A673 (cell line): Measurements from ENCODE around the gene SRCIN1. TPM values are rescaled to one million over a fixed set of nuclear protein-coding genes. Genes with fewer than 3 reads are reported as not detected.

Experiments used
- BruUV-seq: library from RNA; stranded (reverse); fragments of 400-500 nt; replicated peaks from 2 replicates; lab custom pipeline; 2021; lab: Mats Ljungman, UMichigan
- CTCF ChIA-PET: fragments of 300-600 bp; sonication (Branson Sonifier 250); formaldehyde crosslinking; loops from one replicate; lab custom pipeline; 2022; ENCODE audit warnings: antibody characterized with exemption; lab: Charles Lee
- POLR2A ChIA-PET: fragments of 300-600 bp; sonication (Branson Sonifier 250); formaldehyde crosslinking; loops from one replicate; lab custom pipeline; 2022; ENCODE audit warnings: antibody characterized with exemption; ENCODE audit not compliant: low non-redundant PET; lab: Charles Lee
- DNase-seq: peaks from one replicate; pipeline ENCODE4 v3.0.0-alpha.2; 2015; ENCODE audit warnings: low spot score
- H3K27ac ChIP-seq: fragments of 200-600 bp; sonication (generic); 2 replicates; pipeline ENCODE4 v1.5.1; 2016; ENCODE audit warnings: mixed run types, low read depth, mild to moderate bottlenecking, mixed read lengths, antibody characterized with exemption, low read length; ENCODE audit not compliant: poor library complexity, severe bottlenecking
- H3K27me3 ChIP-seq: fragments of 200-600 bp; sonication (generic); replicated peaks from 2 replicates; pipeline ENCODE4 v1.6.1; 2017; ENCODE audit warnings: mixed run types, low read depth, mild to moderate bottlenecking, mixed read lengths, antibody characterized with exemption, low read length; ENCODE audit not compliant: insufficient read depth, poor library complexity
- H3K36me3 ChIP-seq: fragments of 200-600 bp; sonication (generic); 2 replicates; pipeline ENCODE4 v1.6.1; 2016; ENCODE audit warnings: mixed run types, mild to moderate bottlenecking, mixed read lengths, antibody characterized with exemption, low read length; ENCODE audit not compliant: insufficient read depth, poor library complexity, severe bottlenecking
- H3K4me1 ChIP-seq: fragments of 200-600 bp; sonication (generic); 2 replicates; pipeline ENCODE4 v1.6.1; 2017; ENCODE audit warnings: mixed run types, mild to moderate bottlenecking, mixed read lengths, antibody characterized with exemption, low read length; ENCODE audit not compliant: insufficient read depth, poor library complexity, severe bottlenecking
- H3K4me3 ChIP-seq: fragments of 200-600 bp; sonication (generic); 2 replicates; pipeline ENCODE4 v1.5.1; 2016; ENCODE audit warnings: low read depth, mixed run types, mild to moderate bottlenecking, mixed read lengths, low read length; ENCODE audit not compliant: poor library complexity, severe bottlenecking
- H3K9me3 ChIP-seq: fragments of 200-600 bp; sonication (generic); 2 replicates; pipeline ENCODE4 v1.6.1; 2016; ENCODE audit warnings: mixed run types, low read depth, mild to moderate bottlenecking, mixed read lengths, antibody characterized with exemption, low read length; ENCODE audit not compliant: poor library complexity, severe bottlenecking
- CTCF ChIP-seq: fragments of 300-800, 200-600 bp; sonication (generic); conservative IDR thresholded peaks from 2 replicates; pipeline ENCODE4 v1.5.1; 2017; ENCODE audit warnings: low read depth, mild to moderate bottlenecking, antibody characterized with exemption, low read length, moderate library complexity, mixed read lengths
- EZH2 ChIP-seq: fragments of 200-600 bp; sonication (generic); IDR thresholded peaks from 2 replicates; pipeline ENCODE4 v1.6.1; 2017; ENCODE audit warnings: borderline replicate concordance, low read depth, mild to moderate bottlenecking, mixed read lengths, antibody characterized with exemption, low read length; ENCODE audit not compliant: poor library complexity, severe bottlenecking
- intact Hi-C: fragments of 100-400 bp; cut with micrococcal nuclease; formaldehyde crosslinking; loops from one replicate; pipeline ENCODE4 v1.10.0; 2022; ENCODE audit not compliant: unreplicated experiment
- total RNA-seq: library from RNA; stranded (reverse); gene quantifications from 2 replicates; pipeline ENCODE4 v1.2.3, GENCODE V29; 2021

Gene SRCIN1
- total RNA-seq, 1 experiment from 2014 or later = 1.6 TPM

- H3K36me3 ChIP-seq = no peaks in the 10 kb centered on the region
- BruUV-seq = no TSS peak
- no peaks in the 10 kb centered on the region for H3K9me3 ChIP-seq
- H3K27me3 ChIP-seq = no peaks in the 10 kb centered on the region
- no peaks in the 10 kb centered on the region for H3K4me1 ChIP-seq
- intact Hi-C loops = no loop called here
- ChIA-PET CTCF (no interaction called here), POLR2A (no interaction called here)
- no peak overlapping the region for H3K27ac ChIP-seq
- no peak overlapping the region for H3K4me3 ChIP-seq
- TF ChIP-seq CTCF (no peak), EZH2 (no peak)
- DNase-seq = no peak
Measured at GRCh38 chr17:38611070-38611786, 5.5 kb upstream of the SRCIN1 start.

- CTCF ChIA-PET = no interaction called here
- POLR2A ChIA-PET = no interaction called here
- no peaks in the 10 kb centered on the region for H3K36me3 ChIP-seq
- no peak overlapping the region for H3K4me3 ChIP-seq
- no peak for DNase-seq
- no peak overlapping the region for H3K27ac ChIP-seq
- H3K4me1 ChIP-seq = no peaks in the 10 kb centered on the region
- H3K27me3 ChIP-seq = no peaks in the 10 kb centered on the region
- intact Hi-C loops = no loop called here
- H3K9me3 ChIP-seq = no peaks in the 10 kb centered on the region
- BruUV-seq = no TSS peak
- no peak for TF ChIP-seq CTCF
- no peak for TF ChIP-seq EZH2
Measured at GRCh38 chr17:38609280-38610031, 3.7 kb upstream of the SRCIN1 start.

GRCh38 chr17:38608648-38609047 is 2.9 kb upstream of the SRCIN1 start:
- H3K27me3 ChIP-seq = no peaks in the 10 kb centered on the region
- DNase-seq = no peak
- H3K4me1 ChIP-seq = no peaks in the 10 kb centered on the region
- no peaks in the 10 kb centered on the region for H3K36me3 ChIP-seq
- H3K27ac ChIP-seq = no peak overlapping the region
- intact Hi-C loops = no loop called here
- ChIA-PET CTCF (no interaction called here), POLR2A (no interaction called here)
- no peak overlapping the region for H3K4me3 ChIP-seq
- BruUV-seq = no TSS peak
- TF ChIP-seq EZH2 (no peak), CTCF (no peak)
- H3K9me3 ChIP-seq = no peaks in the 10 kb centered on the region
